SK-N-MC (cell line): ENCODE measurements around the gene RAD21L1.

Source experiments
- DNase-seq: peaks from one replicate; pipeline ENCODE4 v3.0.0-alpha.2; 2011; ENCODE audit warnings: low read depth, low spot score
- H3K27ac ChIP-seq: fragments of 200-600 bp; sonication (generic); 2 replicates; pipeline ENCODE4 v1.5.1; 2016; ENCODE audit warnings: mixed run types
- H3K36me3 ChIP-seq: fragments of 200-600 bp; sonication (generic); 2 replicates; pipeline ENCODE4 v1.6.1; 2017; ENCODE audit warnings: antibody characterized with exemption, low read length, mixed read lengths; ENCODE audit not compliant: insufficient read depth
- H3K4me3 ChIP-seq: fragments of 200-600 bp; sonication (generic); 2 replicates; pipeline ENCODE4 v1.5.1; 2016
- H3K9ac ChIP-seq: fragments of 200-600 bp; sonication (generic); 2 replicates; pipeline ENCODE4 v1.8.0; 2017; ENCODE audit warnings: mixed run types, mixed read lengths; ENCODE audit not compliant: insufficient read length
- H3K9me3 ChIP-seq: fragments of 200-600 bp; sonication (generic); 2 replicates; pipeline ENCODE4 v1.6.1; 2017; ENCODE audit warnings: low read depth, mild to moderate bottlenecking, antibody characterized with exemption, low read length, moderate library complexity, mixed read lengths
- EZH2 ChIP-seq: fragments of 200-600 bp; sonication (generic); IDR thresholded peaks from one replicate; pipeline ENCODE4 v1.6.1; 2017; ENCODE audit warnings: antibody characterized with exemption
- FOXP2 ChIP-seq: optimal IDR thresholded peaks from 2 replicates; pipeline ENCODE3; 2011; ENCODE audit warnings: mild to moderate bottlenecking, moderate library complexity; ENCODE audit not compliant: insufficient read depth; ENCODE audit errors: extremely low read length, control extremely low read depth
- POLR2AphosphoS5 ChIP-seq: IDR thresholded peaks from 2 replicates; pipeline ENCODE4 v1.6.1; 2012; ENCODE audit warnings: mild to moderate bottlenecking, low read depth, low read length, borderline replicate concordance

Gene RAD21L1

GRCh38 chr20:1267161-1267560 is 41.3 kb downstream of the RAD21L1 start:
- no peaks in the 10 kb centered on the region for H3K9me3 ChIP-seq
- DNase-seq = no peak
- H3K9ac ChIP-seq = no peak overlapping the region
- no peak overlapping the region for H3K27ac ChIP-seq
- TF ChIP-seq FOXP2 (no peak), EZH2 (no peak), POLR2AphosphoS5 (no peak)
- H3K36me3 ChIP-seq = no peaks in the 10 kb centered on the region
- no peak overlapping the region for H3K4me3 ChIP-seq

- no peak overlapping the region for H3K9ac ChIP-seq
- H3K27ac ChIP-seq = no peak overlapping the region
- H3K4me3 ChIP-seq = no peak overlapping the region
- no peak for DNase-seq
- TF ChIP-seq POLR2AphosphoS5 = no peak
- TF ChIP-seq FOXP2 = no peak
- TF ChIP-seq EZH2 = no peak
- no peaks in the 10 kb centered on the region for H3K36me3 ChIP-seq
- no peaks in the 10 kb centered on the region for H3K9me3 ChIP-seq
Observed at GRCh38 chr20:1267809-1268374, 42.0 kb downstream of the RAD21L1 start.

- no peak overlapping the region for H3K9ac ChIP-seq
- H3K9me3 ChIP-seq = no peaks in the 10 kb centered on the region
- no peak for DNase-seq
- no peaks in the 10 kb centered on the region for H3K36me3 ChIP-seq
- no peak overlapping the region for H3K4me3 ChIP-seq
- H3K27ac ChIP-seq = no peak overlapping the region
- TF ChIP-seq FOXP2 = no peak
- no peak for TF ChIP-seq POLR2AphosphoS5
- TF ChIP-seq EZH2 = no peak
Observed at GRCh38 chr20:1269235-1269634, 43.4 kb downstream of the RAD21L1 start.

- H3K4me3 ChIP-seq = no peak overlapping the region
- no peak overlapping the region for H3K27ac ChIP-seq
- H3K9me3 ChIP-seq = no peaks in the 10 kb centered on the region
- DNase-seq = no peak
- H3K36me3 ChIP-seq = no peaks in the 10 kb centered on the region
- no peak overlapping the region for H3K9ac ChIP-seq
- no peak for TF ChIP-seq FOXP2
- TF ChIP-seq EZH2 = no peak
- no peak for TF ChIP-seq POLR2AphosphoS5
Observed at GRCh38 chr20:1269850-1270249, 44.0 kb downstream of the RAD21L1 start.

GRCh38 chr20:1272368-1273100 is 46.7 kb downstream of the RAD21L1 start:
- H3K36me3 ChIP-seq = no peaks in the 10 kb centered on the region
- DNase-seq = no peak
- H3K9ac ChIP-seq = no peak overlapping the region
- no peak overlapping the region for H3K4me3 ChIP-seq
- no peak for TF ChIP-seq POLR2AphosphoS5
- no peak for TF ChIP-seq EZH2
- no peak for TF ChIP-seq FOXP2
- no peaks in the 10 kb centered on the region for H3K9me3 ChIP-seq
- no peak overlapping the region for H3K27ac ChIP-seq

GRCh38 chr20:1273366-1273765 is 47.5 kb downstream of the RAD21L1 start:
- Histone ChIP-seq H3K36me3 (no peaks in the 10 kb centered on the region), H3K4me3 (no peak overlapping the region), H3K9me3 (no peaks in the 10 kb centered on the region), H3K27ac (no peak overlapping the region), H3K9ac (no peak overlapping the region)
- no peak for DNase-seq
- TF ChIP-seq POLR2AphosphoS5 = no peak
- TF ChIP-seq EZH2 = no peak
- TF ChIP-seq FOXP2 = no peak

- Histone ChIP-seq H3K9me3 (no peaks in the 10 kb centered on the region), H3K4me3 (no peak overlapping the region), H3K9ac (no peak overlapping the region), H3K27ac (no peak overlapping the region), H3K36me3 (no peaks in the 10 kb centered on the region)
- DNase-seq = no peak
- TF ChIP-seq FOXP2 (no peak), POLR2AphosphoS5 (no peak), EZH2 (no peak)
Observed at GRCh38 chr20:1274485-1275311, 48.9 kb downstream of the RAD21L1 start.

- Histone ChIP-seq H3K36me3 (no peaks in the 10 kb centered on the region), H3K27ac (no peak overlapping the region), H3K4me3 (no peak overlapping the region), H3K9ac (no peak overlapping the region), H3K9me3 (no peaks in the 10 kb centered on the region)
- no peak for TF ChIP-seq FOXP2
- TF ChIP-seq POLR2AphosphoS5 = no peak
- DNase-seq = no peak
Observed at GRCh38 chr20:1275919-1276318, 50.1 kb downstream of the RAD21L1 start.
